Panc1 (cell line): Measurements from ENCODE around the gene TMEM154. TPM values are rescaled to one million over a fixed set of nuclear protein-coding genes. Genes with fewer than 3 reads are reported as not detected.

ENCODE experiments used
- ATAC-seq: fragments of 200-7000 bp; cut with Tn5 transposase; 2 replicates; pipeline ENCODE4 v1.9.1; 2020; ENCODE audit warnings: mild to moderate bottlenecking, moderate library complexity
- BruUV-seq: library from RNA; stranded (reverse); fragments of 400-500 nt; replicated peaks from 2 replicates; lab custom pipeline; 2021; lab: Mats Ljungman, UMichigan
- CTCF ChIA-PET: fragments of 300-600 bp; sonication (Branson Sonifier 250); formaldehyde crosslinking; loops from one replicate; lab custom pipeline; 2022; ENCODE audit warnings: antibody characterized with exemption; lab: Charles Lee
- POLR2A ChIA-PET: fragments of 300-600 bp; sonication (Branson Sonifier 250); formaldehyde crosslinking; loops from one replicate; lab custom pipeline; 2022; ENCODE audit warnings: antibody characterized with exemption; lab: Charles Lee
- DNase-seq: peaks from one replicate; pipeline ENCODE4 v3.0.0-alpha.2; 2010; ENCODE audit warnings: low read depth, low spot score
- H3K27ac ChIP-seq: 2 replicates; pipeline ENCODE4 v1.5.1; 2011; ENCODE audit warnings: mild to moderate bottlenecking, low read length, inconsistent platforms
- H3K27me3 ChIP-seq: fragments of 200-500 bp; sonication (Bioruptor generic); 2 replicates; pipeline ENCODE4 v1.6.0; 2014; ENCODE audit warnings: low read length, inconsistent platforms; ENCODE audit not compliant: control insufficient read depth, insufficient read depth
- H3K36me3 ChIP-seq: fragments of 200-500 bp; sonication (Bioruptor generic); 2 replicates; pipeline ENCODE4 v1.5.1; 2014; ENCODE audit warnings: inconsistent platforms, mild to moderate bottlenecking, low read length, moderate library complexity; ENCODE audit not compliant: control insufficient read depth, insufficient read depth
- H3K4me1 ChIP-seq: 2 replicates; pipeline ENCODE4 v1.5.1; 2011; ENCODE audit warnings: inconsistent platforms, mild to moderate bottlenecking, low read length, moderate library complexity; ENCODE audit not compliant: control insufficient read depth, insufficient read depth
- H3K4me3 ChIP-seq, 2 experiments: 2 replicates each; pipeline ENCODE4 v1.5.1; 2011 to 2012; ENCODE audit warnings: low read depth in 2 of 2, low read length in 2 of 2, mild to moderate bottlenecking in 2 of 2, inconsistent platforms in 1 of 2, moderate library complexity in 1 of 2
- H3K9me3 ChIP-seq: fragments of 200-500 bp; sonication (Bioruptor generic); 2 replicates; pipeline ENCODE4 v1.5.1; 2014; ENCODE audit warnings: low read depth, mild to moderate bottlenecking, inconsistent platforms, low read length, moderate library complexity; ENCODE audit not compliant: control insufficient read depth, insufficient read depth
- POLR2AphosphoS5 ChIP-seq: IDR thresholded peaks from 2 replicates; pipeline ENCODE4 v1.6.1; 2012; ENCODE audit warnings: mild to moderate bottlenecking, low read depth, low read length, moderate library complexity
- SIN3A ChIP-seq: IDR thresholded peaks from 2 replicates; pipeline ENCODE4 v1.6.1; 2012; ENCODE audit warnings: low read depth, mild to moderate bottlenecking, low read length, moderate library complexity, borderline replicate concordance; ENCODE audit not compliant: insufficient read depth
- TCF7L2 ChIP-seq: IDR thresholded peaks from 2 replicates; pipeline ENCODE4 v1.6.1; 2011; ENCODE audit warnings: mild to moderate bottlenecking, low read depth, low read length, inconsistent platforms
- in situ Hi-C: cut with HindIII; loops from 2 replicates; pipeline ENCODE4 v1.10.0; 2016; ENCODE audit warnings: low sequenced_read_pairs, low pct_unique_long_range_greater_than_20kb
- intact Hi-C: fragments of 100-400 bp; cut with micrococcal nuclease; formaldehyde crosslinking; loops from one replicate; pipeline ENCODE4 v1.10.0; 2022; ENCODE audit not compliant: unreplicated experiment
- total RNA-seq: library from RNA; stranded (reverse); gene quantifications from one replicate; pipeline ENCODE4 v1.2.1, GENCODE V29; 2021; ENCODE audit not compliant: unreplicated experiment
- TF ChIP-seq, protein P1 (sequence below): fragments of 450-650 bp; IDR thresholded peaks from 2 replicates; pipeline ENCODE4 v1.5.1; 2017; ENCODE audit warnings: mild to moderate bottlenecking
- TF ChIP-seq, protein P2 (sequence below), 2 experiments: IDR thresholded peaks; 2 replicates each; pipeline ENCODE4 v1.6.1; 2011 to 2012; ENCODE audit warnings: low read depth in 2 of 2, control low read depth in 1 of 2, low read length in 1 of 2, mild to moderate bottlenecking in 1 of 2, moderate library complexity in 1 of 2; ENCODE audit not compliant: insufficient read depth in 1 of 2

Gene TMEM154
- total RNA-seq, 1 experiment from 2014 or later, result 0.15 TPM

DNA sequence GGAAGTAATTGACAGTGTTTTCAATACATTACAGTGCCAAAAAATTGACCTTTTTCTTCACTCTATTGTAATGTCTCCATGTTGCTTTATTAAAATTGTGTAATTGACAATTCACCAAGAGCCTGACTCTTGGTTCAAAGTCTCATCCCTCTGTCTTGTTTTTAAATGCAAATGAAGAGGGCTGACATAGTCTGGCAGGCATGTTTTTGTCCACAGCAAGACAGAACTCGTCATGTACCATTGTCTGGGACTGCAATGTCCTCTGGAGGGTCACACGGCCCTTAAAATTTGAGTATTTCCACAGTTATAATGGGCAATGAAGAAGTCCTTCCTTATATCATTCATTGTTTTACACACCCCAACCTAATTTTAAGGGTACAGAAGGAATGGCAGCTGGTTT is 105.9 kb downstream of the TMEM154 start:
- BruUV-seq, result no TSS peak
- Histone ChIP-seq H3K9me3 (no peaks in the 10 kb centered on the region), H3K27me3 (no peaks in the 10 kb centered on the region), H3K4me3 (no peak overlapping the region), H3K36me3 (no peaks in the 10 kb centered on the region), H3K4me1 (no peaks in the 10 kb centered on the region), H3K27ac (no peak overlapping the region)
- intact Hi-C loops (no loop called here), in situ Hi-C loops (no loop called here)
- DNase-seq (no peak), ATAC-seq (no peak)
- TF ChIP-seq, protein P1, sequence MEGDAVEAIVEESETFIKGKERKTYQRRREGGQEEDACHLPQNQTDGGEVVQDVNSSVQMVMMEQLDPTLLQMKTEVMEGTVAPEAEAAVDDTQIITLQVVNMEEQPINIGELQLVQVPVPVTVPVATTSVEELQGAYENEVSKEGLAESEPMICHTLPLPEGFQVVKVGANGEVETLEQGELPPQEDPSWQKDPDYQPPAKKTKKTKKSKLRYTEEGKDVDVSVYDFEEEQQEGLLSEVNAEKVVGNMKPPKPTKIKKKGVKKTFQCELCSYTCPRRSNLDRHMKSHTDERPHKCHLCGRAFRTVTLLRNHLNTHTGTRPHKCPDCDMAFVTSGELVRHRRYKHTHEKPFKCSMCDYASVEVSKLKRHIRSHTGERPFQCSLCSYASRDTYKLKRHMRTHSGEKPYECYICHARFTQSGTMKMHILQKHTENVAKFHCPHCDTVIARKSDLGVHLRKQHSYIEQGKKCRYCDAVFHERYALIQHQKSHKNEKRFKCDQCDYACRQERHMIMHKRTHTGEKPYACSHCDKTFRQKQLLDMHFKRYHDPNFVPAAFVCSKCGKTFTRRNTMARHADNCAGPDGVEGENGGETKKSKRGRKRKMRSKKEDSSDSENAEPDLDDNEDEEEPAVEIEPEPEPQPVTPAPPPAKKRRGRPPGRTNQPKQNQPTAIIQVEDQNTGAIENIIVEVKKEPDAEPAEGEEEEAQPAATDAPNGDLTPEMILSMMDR, result no peak
- TF ChIP-seq, protein P2, sequence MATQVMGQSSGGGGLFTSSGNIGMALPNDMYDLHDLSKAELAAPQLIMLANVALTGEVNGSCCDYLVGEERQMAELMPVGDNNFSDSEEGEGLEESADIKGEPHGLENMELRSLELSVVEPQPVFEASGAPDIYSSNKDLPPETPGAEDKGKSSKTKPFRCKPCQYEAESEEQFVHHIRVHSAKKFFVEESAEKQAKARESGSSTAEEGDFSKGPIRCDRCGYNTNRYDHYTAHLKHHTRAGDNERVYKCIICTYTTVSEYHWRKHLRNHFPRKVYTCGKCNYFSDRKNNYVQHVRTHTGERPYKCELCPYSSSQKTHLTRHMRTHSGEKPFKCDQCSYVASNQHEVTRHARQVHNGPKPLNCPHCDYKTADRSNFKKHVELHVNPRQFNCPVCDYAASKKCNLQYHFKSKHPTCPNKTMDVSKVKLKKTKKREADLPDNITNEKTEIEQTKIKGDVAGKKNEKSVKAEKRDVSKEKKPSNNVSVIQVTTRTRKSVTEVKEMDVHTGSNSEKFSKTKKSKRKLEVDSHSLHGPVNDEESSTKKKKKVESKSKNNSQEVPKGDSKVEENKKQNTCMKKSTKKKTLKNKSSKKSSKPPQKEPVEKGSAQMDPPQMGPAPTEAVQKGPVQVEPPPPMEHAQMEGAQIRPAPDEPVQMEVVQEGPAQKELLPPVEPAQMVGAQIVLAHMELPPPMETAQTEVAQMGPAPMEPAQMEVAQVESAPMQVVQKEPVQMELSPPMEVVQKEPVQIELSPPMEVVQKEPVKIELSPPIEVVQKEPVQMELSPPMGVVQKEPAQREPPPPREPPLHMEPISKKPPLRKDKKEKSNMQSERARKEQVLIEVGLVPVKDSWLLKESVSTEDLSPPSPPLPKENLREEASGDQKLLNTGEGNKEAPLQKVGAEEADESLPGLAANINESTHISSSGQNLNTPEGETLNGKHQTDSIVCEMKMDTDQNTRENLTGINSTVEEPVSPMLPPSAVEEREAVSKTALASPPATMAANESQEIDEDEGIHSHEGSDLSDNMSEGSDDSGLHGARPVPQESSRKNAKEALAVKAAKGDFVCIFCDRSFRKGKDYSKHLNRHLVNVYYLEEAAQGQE (IDR thresholded peaks at IDR 0.05; ENCODE audit: insufficient read depth in 1 of 2, low read depth in 2 of 2, low read length in 1 of 2), result no peak
- TF ChIP-seq POLR2AphosphoS5 (no peak), SIN3A (no peak), TCF7L2 (no peak)
- ChIA-PET POLR2A (no interaction called here), CTCF (no interaction called here)

- Histone ChIP-seq H3K4me1 (no peaks in the 10 kb centered on the region), H3K9me3 (no peaks in the 10 kb centered on the region), H3K36me3 (no peaks in the 10 kb centered on the region), H3K27me3 (no peaks in the 10 kb centered on the region), H3K27ac (no peak overlapping the region), H3K4me3 (no peak overlapping the region)
- ChIA-PET POLR2A (no interaction called here), CTCF (no interaction called here)
- in situ Hi-C loops, result no loop called here
- TF ChIP-seq SIN3A (no peak), POLR2AphosphoS5 (no peak)
- TF ChIP-seq, protein P2 (IDR thresholded peaks at IDR 0.05; ENCODE audit: insufficient read depth in 1 of 2, low read depth in 2 of 2, low read length in 1 of 2), result no peak
- no TSS peak for BruUV-seq
- ATAC-seq, result no peak
- intact Hi-C loops, result no loop called here
- no peak for DNase-seq
Observed at GRCh38 chr4:152572417-152573086, 107.2 kb downstream of the TMEM154 start.
